HG03342 (cell line): ENCODE results near the gene TRIM77.
"Not testable (repeated sequence)": the region's sequence is repeated elsewhere in the genome, so short reads cannot be mapped to it uniquely, and the experiment has no call there.

Experiments
- ATAC-seq: cut with Tn5 transposase; IDR thresholded peaks from one replicate; pipeline ENCODE4 v1.9.1; 2021; ENCODE audit warnings: mild to moderate bottlenecking, moderate library complexity; ENCODE audit not compliant: unreplicated experiment

The TRIM77 gene, protein sequence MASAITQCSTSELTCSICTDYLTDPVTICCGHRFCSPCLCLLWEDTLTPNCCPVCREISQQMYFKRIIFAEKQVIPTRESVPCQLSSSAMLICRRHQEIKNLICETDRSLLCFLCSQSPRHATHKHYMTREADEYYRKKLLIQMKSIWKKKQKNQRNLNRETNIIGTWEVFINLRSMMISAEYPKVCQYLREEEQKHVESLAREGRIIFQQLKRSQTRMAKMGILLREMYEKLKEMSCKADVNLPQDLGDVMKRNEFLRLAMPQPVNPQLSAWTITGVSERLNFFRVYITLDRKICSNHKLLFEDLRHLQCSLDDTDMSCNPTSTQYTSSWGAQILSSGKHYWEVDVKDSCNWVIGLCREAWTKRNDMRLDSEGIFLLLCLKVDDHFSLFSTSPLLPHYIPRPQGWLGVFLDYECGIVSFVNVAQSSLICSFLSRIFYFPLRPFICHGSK

DNA sequence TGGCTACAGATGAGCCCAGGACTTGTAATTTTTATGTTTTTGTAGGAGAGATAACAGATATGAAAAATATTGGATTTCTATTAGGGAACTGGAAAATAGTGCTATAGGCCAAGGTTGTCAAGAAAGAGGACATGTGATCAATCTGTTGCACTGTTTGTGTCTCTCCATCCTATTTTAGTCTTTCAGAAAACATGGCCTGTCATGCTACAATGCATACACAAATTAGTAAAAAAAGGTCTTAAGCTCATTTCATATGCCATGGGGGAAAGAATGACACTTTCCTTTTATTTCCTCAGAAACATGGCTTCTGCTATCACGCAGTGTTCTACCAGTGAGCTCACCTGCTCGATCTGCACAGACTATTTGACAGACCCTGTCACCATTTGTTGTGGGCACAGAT lies at the start of gene TRIM77:
TSS of gene TRIM77 (plus strand) at position 301 of the 400 bp plus-strand sequence. CDS start at position 301, 0 bp downstream.
- not testable (repeated sequence) for ATAC-seq

GRCh38 chr11:89667001-89667400 lies 43.1 kb upstream of the TRIM77 start:
- no peak for ATAC-seq

DNA sequence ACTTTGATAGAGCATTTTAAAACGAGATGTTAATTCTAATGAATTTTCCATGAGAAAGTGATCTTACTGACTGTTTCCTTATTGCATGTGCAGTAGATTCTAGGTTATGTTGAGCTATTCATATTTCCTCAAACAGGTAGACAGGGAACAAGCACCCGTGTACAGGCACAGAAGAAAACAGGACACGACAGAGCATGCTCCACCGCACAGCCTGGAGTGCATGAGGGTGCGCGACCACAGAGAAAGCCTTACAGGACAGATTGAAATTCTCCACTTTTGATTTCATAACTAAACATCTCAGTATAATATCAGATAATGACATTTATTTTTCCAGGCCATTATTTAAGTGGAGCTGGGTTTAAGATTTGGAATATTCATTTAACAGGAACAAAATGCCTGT lies 41.9 kb upstream of the TRIM77 start:
- ATAC-seq: not testable (repeated sequence)

DNA sequence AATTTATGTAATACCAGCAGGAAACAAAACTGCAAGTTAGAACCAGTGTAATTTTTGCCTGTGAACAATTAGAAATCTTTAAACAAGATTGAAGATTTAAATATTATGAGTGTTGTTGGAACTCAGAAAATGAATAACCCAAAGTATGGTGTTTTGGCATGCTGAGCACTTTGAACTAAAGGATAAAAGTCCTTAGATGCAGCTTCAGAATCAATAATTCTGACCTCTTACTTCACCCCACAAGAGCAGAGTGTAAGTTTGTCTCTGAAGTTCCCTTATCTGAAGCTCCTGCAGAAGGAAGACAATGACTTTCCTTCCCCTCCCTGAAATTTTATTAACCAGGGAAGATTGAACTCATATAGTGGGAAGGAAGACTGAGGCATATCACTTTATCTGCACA lies 40.5 kb upstream of the TRIM77 start:
- not testable (repeated sequence) for ATAC-seq

- not testable (repeated sequence) for ATAC-seq
These were observed 40.0 kb upstream of the TRIM77 start for GRCh38 chr11:89669993-89670669.

DNA sequence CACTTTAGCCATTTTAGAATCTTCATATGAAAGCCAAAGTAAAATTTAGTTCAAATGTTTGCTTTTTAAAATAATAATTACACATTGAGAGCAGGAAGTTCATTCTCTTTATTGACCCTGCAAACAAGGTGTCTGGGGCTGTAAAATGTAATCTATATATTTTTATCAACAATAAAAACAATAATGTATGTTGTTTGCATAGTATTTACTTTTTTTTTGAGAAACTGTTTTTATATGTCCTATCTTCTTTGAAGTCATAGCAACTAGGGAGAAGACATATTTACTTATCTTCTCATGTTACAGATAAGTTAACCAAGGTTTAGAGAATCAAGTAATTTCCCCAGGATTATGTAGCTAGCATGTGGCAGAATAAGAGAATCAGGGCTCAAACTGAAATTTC lies 37.6 kb upstream of the TRIM77 start:
- ATAC-seq: not testable (repeated sequence)

DNA sequence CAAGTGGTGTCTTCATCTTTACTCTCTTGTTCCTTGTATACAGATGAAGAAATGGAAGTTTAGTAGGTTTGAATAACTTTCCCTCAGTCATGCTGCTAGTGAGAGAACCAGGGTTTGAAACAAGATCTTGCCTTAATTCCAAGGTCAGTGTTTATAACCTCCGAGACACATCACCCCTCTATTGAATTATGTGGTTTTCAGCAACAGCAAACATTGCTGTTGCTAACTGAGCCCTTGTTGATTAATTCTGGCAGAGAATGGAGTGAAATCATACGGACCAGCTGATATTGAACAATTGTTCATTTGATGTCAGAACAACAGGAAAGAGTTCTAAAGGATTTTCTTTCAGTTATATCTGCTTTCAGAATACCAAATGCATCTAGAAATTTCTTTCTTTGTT lies 36.7 kb upstream of the TRIM77 start:
- ATAC-seq: not testable (repeated sequence)

DNA sequence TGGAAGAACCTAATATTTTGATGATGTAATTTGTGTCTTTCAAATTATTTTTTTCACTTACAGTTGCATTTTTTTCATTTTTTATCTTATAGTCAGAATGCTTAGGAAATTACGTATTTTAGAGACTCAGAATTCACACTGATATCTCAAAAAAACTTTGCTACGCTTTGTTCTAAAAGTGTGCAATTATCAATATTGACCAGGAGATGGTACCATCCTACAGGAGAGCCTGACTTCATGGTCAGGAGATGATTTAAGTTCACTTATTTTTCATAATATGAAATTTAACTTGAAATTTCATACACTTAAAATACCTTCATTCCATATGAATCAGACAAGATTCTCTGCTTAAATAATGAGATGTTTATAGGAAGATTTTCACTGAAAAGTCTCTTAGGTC lies 34.7 kb upstream of the TRIM77 start:
- not testable (repeated sequence) for ATAC-seq

DNA sequence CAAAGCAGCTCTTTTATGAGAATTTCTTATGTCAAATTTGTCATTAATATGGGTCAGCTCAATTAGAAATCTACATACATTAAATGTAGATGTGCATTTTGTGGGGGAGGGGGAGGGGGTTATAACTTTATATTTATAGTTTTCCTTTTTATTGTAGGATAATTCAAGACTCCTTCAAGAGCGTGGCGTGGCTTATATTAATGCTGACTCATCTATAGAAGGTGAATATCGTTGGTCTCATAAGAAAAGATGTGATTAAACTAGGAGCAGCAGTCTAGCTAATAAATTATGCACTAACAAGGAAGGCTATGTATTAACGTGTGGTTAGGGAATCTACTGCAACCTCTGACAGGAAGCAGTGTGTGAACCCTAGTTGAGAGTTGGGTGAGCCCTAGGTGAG lies 34.2 kb upstream of the TRIM77 start:
- ATAC-seq: not testable (repeated sequence)

DNA sequence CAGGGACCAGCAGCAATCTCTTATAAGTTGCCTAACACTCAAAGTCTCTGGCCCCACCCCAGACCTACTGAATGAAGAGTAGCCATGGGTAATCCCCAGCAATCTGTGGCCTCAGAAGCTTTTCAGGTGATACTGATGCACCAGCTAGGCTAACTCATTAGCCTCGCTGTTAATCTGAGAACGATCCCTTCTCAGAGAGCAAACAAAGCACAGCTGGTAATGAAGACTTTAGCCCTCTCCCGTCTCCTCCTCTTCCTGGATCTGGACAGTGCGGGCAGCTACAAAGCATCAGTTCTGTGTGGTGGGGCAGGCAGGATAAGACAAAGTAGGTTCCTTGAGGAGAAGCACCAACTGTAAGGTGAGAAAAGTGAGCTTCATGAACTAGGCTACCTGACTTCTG lies 3.0 kb upstream of the TRIM77 start:
- ATAC-seq: not testable (repeated sequence)

DNA sequence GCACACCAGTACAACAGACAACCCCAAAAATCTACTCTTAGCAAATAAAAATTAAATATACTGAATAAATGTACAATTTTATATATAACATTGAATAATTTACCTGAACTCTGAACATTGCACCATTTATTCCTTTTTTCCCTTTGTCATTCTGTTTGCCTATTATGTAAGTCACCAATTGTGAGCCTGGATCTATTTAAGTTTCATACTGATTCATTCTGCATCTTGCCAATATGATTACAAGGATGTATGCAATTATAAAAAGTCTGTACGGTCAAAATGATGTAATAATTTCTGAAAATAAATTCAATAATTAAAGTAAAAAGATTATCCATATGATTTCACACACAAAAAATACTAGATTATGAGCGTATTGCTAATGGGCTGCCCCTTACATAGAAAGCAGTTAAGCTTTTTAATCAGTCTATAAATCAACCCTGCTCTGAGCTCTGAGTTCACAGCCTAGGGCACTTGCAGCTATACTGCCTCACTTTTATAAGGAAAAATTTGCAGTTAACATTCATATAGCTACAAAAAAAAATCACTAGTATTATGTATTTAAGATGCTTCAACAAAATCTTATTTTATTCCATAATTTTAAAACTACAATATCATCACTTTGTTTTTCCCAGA lies 14.9 kb downstream of the TRIM77 start:
- ATAC-seq: not testable (repeated sequence)

DNA sequence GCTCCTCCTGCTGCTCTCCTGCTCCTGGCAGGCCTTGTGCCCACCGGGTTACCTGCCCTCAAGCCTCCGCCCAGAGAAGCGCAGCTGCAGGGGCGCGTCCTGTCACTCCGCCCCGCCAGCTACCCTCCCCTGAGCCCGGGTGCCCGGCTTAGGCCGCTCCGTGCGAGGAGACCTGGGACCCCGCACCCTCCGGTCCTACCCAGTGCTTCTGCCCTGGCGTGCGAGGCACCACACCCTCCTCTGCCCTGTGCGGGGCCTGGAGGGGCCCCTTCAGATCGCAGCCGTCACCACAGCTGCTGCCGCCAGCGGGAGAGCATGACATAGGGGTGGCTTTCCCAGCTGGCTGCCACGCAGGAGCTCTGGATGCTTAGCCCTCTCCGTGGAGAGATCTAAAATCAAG lies 20.1 kb downstream of the TRIM77 start:
- not testable (repeated sequence) for ATAC-seq

- ATAC-seq: no peak
These were observed 26.5 kb downstream of the TRIM77 start for GRCh38 chr11:89736566-89736965.

- ATAC-seq: no peak
These were observed 27.0 kb downstream of the TRIM77 start for GRCh38 chr11:89737116-89737515.

DNA sequence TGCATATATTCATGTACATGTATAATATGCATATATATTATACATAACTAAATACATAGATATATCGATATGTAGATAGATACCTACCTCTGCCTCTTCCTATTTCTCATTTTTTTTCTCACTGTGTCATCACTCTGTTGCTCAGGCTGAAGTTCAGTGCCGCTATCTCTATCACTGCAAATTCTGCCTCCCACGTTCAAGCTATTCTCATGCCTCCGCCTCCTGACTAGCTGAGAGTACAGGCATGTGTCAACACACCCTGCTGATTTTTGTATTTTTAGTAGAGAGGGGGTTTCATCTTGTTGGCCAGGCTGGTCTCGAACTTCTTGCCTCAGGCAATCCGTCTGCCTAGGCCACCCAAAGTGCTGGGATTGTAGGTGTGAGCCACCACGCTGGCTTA lies 31.3 kb downstream of the TRIM77 start:
- not testable (repeated sequence) for ATAC-seq

- ATAC-seq: not testable (repeated sequence)
These were observed 34.1 kb downstream of the TRIM77 start for GRCh38 chr11:89744158-89744557.

- not testable (repeated sequence) for ATAC-seq
These were observed 40.7 kb downstream of the TRIM77 start for GRCh38 chr11:89750822-89751221.
